ENCODE measurements around the gene RAX2.
"Not testable (repeated sequence)": the region's sequence is repeated elsewhere in the genome, so short reads cannot be mapped to it uniquely, and the experiment has no call there.

RAX2 gene

GRCh38 chr19:3816566-3817218, 44.7 kb upstream of the RAX2 start:
- TF ChIP-seq CTCF (IDR thresholded peaks at IDR 0.05; ENCODE audit: low read depth, low read length) = no peak
- no peak for DNase-seq (ENCODE audit: extremely low read depth, low read depth)

GRCh38 chr19:3816148-3816547, 44.1 kb upstream of the RAX2 start:
- not testable (repeated sequence) for DNase-seq (ENCODE audit: extremely low read depth, low read depth)

GRCh38 chr19:3814648-3815047, 42.6 kb upstream of the RAX2 start:
- DNase-seq (ENCODE audit: extremely low read depth, low read depth) = no peak
- TF ChIP-seq CTCF (IDR thresholded peaks at IDR 0.05; ENCODE audit: low read depth, low read length) = no peak

- TF ChIP-seq CTCF (IDR thresholded peaks at IDR 0.05; ENCODE audit: low read depth, low read length) = no peak
- DNase-seq (ENCODE audit: extremely low read depth, low read depth) = no peak
These were observed 41.7 kb upstream of the RAX2 start for GRCh38 chr19:3813473-3814392.

- DNase-seq (ENCODE audit: extremely low read depth, low read depth) = no peak
- no peak for TF ChIP-seq CTCF (IDR thresholded peaks at IDR 0.05; ENCODE audit: low read depth, low read length)
These were observed 38.8 kb upstream of the RAX2 start for GRCh38 chr19:3810708-3811355.

- no peak for TF ChIP-seq CTCF (IDR thresholded peaks at IDR 0.05; ENCODE audit: low read depth, low read length)
- no peak for DNase-seq (ENCODE audit: extremely low read depth, low read depth)
These were observed 38.1 kb upstream of the RAX2 start for GRCh38 chr19:3809881-3810707.

GRCh38 chr19:3808420-3809143, 36.6 kb upstream of the RAX2 start:
- no peak for TF ChIP-seq CTCF (IDR thresholded peaks at IDR 0.05; ENCODE audit: low read depth, low read length)
- no peak for DNase-seq (ENCODE audit: extremely low read depth, low read depth)

All from AG09319 (cell line).